Activated naive CD8-positive, alpha-beta T cell treated with anti-CD3 and anti-CD28 coated beads, Interleukin-2, amount 10 ng/mL, durations not matched to agents 7 days and 5 days (primary cell): ENCODE results near the gene ACOX1. TPM values are rescaled to one million over a fixed set of nuclear protein-coding genes. Genes with fewer than 3 reads are reported as not detected.

ENCODE experiments used
- ATAC-seq: fragments of 150-1000 bp; cut with Tn5 transposase; one replicate; pipeline ENCODE4 v1.10.0; 2021; ENCODE audit warnings: low read depth, moderate library complexity
- POLR2A ChIA-PET: fragments of 350-600 bp; sonication (Branson Sonifier 250); formaldehyde crosslinking; loops from one replicate; lab custom pipeline; 2021; ENCODE audit warnings: antibody characterized with exemption; lab: Charles Lee
- DNase-seq: peaks from one replicate; pipeline ENCODE4 v3.0.0; 2021
- H3K27ac Mint-ChIP-seq: one replicate; pipeline ENCODE4 v1.8.0; 2022; ENCODE audit warnings: mild to moderate bottlenecking, mixed read lengths
- H3K27me3 Mint-ChIP-seq: one replicate; pipeline ENCODE4 v1.8.0; 2022; ENCODE audit warnings: mild to moderate bottlenecking, moderate library complexity, mixed read lengths
- H3K36me3 Mint-ChIP-seq: one replicate; pipeline ENCODE4 v1.8.0; 2021; ENCODE audit warnings: mild to moderate bottlenecking, mixed read lengths
- H3K4me1 Mint-ChIP-seq: one replicate; pipeline ENCODE4 v1.8.0; 2021; ENCODE audit warnings: mixed read lengths
- H3K4me3 Mint-ChIP-seq: one replicate; pipeline ENCODE4 v1.8.0; 2022; ENCODE audit warnings: mild to moderate bottlenecking, moderate library complexity, mixed read lengths
- H3K9me3 Mint-ChIP-seq: one replicate; pipeline ENCODE4 v1.8.0; 2021; ENCODE audit warnings: mixed read lengths
- total RNA-seq, 2 experiments: library from RNA; stranded (reverse); gene quantifications; one replicate each; pipeline ENCODE4 v1.2.3, GENCODE V29; 2021

Gene ACOX1
- total RNA-seq, 2 experiments from 2014 or later = 28.3 to 30.2 TPM

DNA sequence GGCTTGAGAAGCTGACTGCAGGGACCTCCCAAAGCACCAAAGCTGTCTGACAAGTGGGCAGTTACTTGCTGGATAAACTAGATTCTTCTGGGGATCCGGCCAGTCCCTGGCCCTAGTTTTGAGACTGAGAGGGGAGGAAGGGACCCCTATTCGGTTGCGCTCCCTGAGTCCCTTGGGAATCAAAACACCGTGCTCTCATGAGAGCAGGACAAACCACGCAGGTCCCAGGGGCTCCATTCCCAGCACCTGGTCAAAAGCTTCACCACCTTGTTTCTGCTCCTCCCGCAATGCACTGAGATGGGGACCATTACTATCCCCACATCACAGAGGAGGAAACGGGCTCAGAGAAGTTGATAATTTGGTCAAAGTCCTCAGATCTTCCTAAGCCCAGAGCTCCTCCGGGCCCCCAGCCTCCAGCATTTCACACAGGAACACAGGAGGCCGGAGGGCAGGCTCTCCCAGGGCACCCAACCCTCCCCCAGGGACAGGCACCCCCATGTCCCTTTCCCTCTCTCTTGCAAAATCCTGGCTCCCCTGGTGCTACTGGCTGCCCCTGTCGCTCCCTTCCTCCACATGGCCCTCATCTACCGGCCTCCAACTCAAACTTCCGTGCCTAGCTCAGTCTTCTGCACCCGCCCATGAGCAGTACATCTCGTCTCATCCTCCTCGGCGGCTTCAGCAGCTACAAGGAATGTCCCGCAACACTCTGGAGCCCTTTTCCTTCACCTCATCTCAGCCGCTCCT is 85.5 kb downstream of the ACOX1 start:
- Mint-ChIP-seq H3K4me3 (no peak overlapping the region), H3K9me3 (no peaks in the 10 kb centered on the region), H3K27ac (peak overlapping the region; percentile 62), H3K4me1 (peaks cover 18% of the 10 kb centered on the region), H3K27me3 (no peaks in the 10 kb centered on the region), H3K36me3 (no peaks in the 10 kb centered on the region)
- ATAC-seq (no peak), DNase-seq (no peak)
- POLR2A ChIA-PET = interaction anchor here (0.5 to 5.4 kb wide), 5 partner anchors 8 to 345 kb away, joined by 3 to 68 read pairs (median 4); partner anchors contain the start of gene TRIM47

DNA sequence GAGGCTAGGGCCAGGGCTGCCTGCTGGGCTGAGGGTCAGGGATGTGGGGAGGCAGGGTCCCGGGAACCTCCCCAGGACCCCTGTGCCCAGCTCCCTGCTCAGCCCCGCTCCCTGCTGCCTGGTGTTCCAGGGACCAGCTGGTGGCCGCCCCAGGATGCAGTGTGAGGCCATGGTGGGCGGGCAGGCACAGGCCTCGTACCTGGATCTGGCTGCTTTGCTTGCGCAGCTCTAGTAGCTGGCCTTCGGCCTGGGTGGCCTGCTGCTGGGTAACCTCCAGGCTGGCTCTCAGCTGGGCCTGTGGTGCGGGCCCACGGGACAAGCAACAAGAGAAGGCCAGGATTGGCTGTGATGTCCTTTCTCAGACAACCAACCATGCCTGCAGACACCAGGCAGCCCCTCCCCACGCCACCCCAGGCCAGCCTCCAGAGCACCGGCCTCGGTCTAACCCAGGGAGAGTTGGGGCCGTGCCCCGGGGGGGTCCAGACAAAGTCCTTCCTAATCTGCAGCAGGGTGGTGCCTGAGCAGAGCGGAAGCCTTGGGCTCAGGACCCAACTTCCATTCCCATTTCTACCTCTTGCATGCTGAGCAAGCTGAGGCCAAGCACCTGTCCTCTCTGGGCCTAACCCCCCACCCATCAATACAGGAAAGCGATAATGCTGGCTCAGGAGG is 86.3 kb downstream of the ACOX1 start:
- Mint-ChIP-seq H3K36me3 (no peaks in the 10 kb centered on the region), H3K27me3 (no peaks in the 10 kb centered on the region), H3K9me3 (no peaks in the 10 kb centered on the region), H3K4me1 (peaks cover 18% of the 10 kb centered on the region), H3K27ac (no peak overlapping the region), H3K4me3 (no peak overlapping the region)
- DNase-seq (no peak), ATAC-seq (no peak)
- POLR2A ChIA-PET = interaction anchor here (1.0 kb wide), 1 partner anchor 20 kb away, joined by 3 read pairs; no protein-coding TSS in a partner anchor

DNA sequence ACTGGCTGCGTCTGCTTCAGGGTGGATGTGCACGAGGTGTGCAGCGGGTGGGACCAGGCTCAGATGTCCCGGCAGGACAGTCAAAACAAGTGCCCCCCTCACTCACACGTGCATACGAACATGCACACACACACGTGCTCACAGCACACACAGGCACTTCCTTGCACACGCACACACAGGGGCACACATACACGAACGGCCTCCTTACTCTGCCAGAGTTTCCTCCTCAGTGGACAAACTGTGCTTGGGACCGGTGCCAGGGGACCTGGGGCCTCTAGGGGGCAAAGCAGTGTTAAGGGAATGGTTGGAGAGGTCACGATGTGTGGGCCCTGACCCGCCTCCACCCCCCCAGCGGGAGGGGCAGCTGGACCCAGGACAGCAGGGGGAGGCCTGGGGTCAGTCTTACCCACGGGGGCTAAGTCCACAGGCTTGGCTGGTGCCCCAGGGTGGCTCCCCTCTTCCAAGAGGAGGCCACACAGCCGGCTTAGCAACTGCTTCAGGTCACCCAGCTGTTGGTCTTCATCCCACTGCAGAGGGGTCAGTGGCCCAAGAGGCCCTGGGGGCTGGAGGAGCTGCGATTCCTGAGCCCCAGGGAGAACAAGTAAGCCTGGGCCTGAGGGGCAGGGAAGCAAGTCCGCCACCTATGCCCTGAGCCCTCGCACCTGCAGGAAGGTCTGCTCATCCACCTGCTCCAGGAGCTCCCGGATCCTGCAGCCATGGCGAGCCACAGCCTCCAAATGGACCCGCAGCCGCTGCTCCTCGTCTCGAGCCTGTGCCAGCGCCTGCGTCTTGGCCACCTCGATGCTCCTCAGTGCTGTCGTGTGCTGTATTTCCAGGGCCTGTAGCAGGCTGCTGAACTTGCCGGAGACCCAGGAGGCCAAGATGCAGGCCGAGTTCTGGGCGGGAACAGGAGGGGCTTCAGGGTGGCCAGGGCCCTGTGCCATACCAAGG is 87.1 kb downstream of the ACOX1 start:
- H3K4me3 Mint-ChIP-seq = no peak overlapping the region
- DNase-seq = no peak
- H3K9me3 Mint-ChIP-seq = no peaks in the 10 kb centered on the region
- no peak for ATAC-seq
- peaks cover 15% of the 10 kb centered on the region for H3K4me1 Mint-ChIP-seq
- no peaks in the 10 kb centered on the region for H3K36me3 Mint-ChIP-seq
- no peak overlapping the region for H3K27ac Mint-ChIP-seq
- H3K27me3 Mint-ChIP-seq = no peaks in the 10 kb centered on the region
- POLR2A ChIA-PET = no interaction called here

Other genes with a start within 250 kb of the ACOX1 start
- 10 to 100 TPM; 50.4 to 53.0 TPM for gene GALK1, start 214.0 kb downstream of the ACOX1 start, total RNA-seq
- gene UNK, start 194.4 kb downstream of the ACOX1 start, total RNA-seq = 10 to 100 TPM; 37.4 to 39.8 TPM
- gene UNC13D, start 134.8 kb downstream of the ACOX1 start, total RNA-seq = 100 to 1,000 TPM; 221 to 222 TPM
- 100 to 1,000 TPM; 107 TPM for gene WBP2, start 123.8 kb downstream of the ACOX1 start, total RNA-seq
- 10 to 100 TPM; 23.2 to 27.9 TPM for gene TRIM47, start 100.6 kb downstream of the ACOX1 start, total RNA-seq
- 10 to 100 TPM; 35.3 to 36.3 TPM for gene TRIM65, start 82.2 kb downstream of the ACOX1 start, total RNA-seq
- gene MRPL38, start 74.3 kb downstream of the ACOX1 start, total RNA-seq = 100 to 1,000 TPM; 111 to 119 TPM
- 10 to 100 TPM; 28.5 to 36.0 TPM for gene FBF1, start 38.1 kb downstream of the ACOX1 start, total RNA-seq
- gene TEN1, start 74 bp upstream of the ACOX1 start, total RNA-seq = 10 to 100 TPM; 15.9 to 17.1 TPM
- 1 to 10 TPM; 7.5 to 8.2 TPM for gene CDK3, start 21.7 kb upstream of the ACOX1 start, total RNA-seq
- under 1 TPM; 0.78 to 0.85 TPM for gene EVPL, start 48.1 kb upstream of the ACOX1 start, total RNA-seq
- 10 to 100 TPM; 81.6 to 83.0 TPM for gene SRP68, start 93.4 kb upstream of the ACOX1 start, total RNA-seq
- not detected for gene GALR2, start 95.6 kb upstream of the ACOX1 start, total RNA-seq
- gene ZACN, start 100.0 kb upstream of the ACOX1 start, total RNA-seq = not detected
- 100 to 1,000 TPM; 163 to 164 TPM for gene EXOC7, start 124.6 kb upstream of the ACOX1 start, total RNA-seq
- 1 to 10 TPM; 5.4 to 5.8 TPM for gene FOXJ1, start 162.1 kb upstream of the ACOX1 start, total RNA-seq